Measurements from ENCODE around the gene CPNE4. TPM values are rescaled to one million over a fixed set of nuclear protein-coding genes. Genes with fewer than 3 reads are reported as not detected.

The CPNE4 gene
- total and polyA plus RNA-seq, 10 donors, result 0.03 to 3.1 (median 0.91) TPM; not detected in 2

DNA sequence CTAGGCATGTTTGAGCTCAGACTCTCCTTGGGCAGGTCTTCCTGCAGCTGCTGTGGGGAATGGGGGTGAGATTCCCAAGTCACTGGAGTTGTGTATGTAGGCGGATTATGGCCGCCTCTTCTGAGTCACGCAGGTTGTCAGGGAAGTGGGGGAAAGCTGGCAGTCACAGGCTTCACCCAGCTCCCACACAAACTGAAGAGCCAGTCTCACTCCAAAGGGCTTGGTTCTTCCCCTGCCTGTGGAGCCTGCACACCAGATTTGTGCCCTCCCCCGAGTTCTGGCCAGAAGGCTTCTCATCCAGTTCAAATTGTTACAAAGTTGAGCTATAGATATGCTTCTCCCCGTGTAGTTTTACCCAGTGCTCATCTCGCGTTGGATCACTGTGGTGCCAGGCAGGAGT is 53.5 kb downstream of the CPNE4 start:
- TF ChIP-seq POLR2AphosphoS5 (IDR thresholded peaks at IDR 0.05), result no peak
- TF ChIP-seq POLR2A (IDR thresholded peaks at IDR 0.05), result no peak
- TF ChIP-seq, protein P1, sequence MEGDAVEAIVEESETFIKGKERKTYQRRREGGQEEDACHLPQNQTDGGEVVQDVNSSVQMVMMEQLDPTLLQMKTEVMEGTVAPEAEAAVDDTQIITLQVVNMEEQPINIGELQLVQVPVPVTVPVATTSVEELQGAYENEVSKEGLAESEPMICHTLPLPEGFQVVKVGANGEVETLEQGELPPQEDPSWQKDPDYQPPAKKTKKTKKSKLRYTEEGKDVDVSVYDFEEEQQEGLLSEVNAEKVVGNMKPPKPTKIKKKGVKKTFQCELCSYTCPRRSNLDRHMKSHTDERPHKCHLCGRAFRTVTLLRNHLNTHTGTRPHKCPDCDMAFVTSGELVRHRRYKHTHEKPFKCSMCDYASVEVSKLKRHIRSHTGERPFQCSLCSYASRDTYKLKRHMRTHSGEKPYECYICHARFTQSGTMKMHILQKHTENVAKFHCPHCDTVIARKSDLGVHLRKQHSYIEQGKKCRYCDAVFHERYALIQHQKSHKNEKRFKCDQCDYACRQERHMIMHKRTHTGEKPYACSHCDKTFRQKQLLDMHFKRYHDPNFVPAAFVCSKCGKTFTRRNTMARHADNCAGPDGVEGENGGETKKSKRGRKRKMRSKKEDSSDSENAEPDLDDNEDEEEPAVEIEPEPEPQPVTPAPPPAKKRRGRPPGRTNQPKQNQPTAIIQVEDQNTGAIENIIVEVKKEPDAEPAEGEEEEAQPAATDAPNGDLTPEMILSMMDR (IDR thresholded peaks at IDR 0.05 in 8 of 11, conservative IDR thresholded peaks at IDR 0.05 in 3 of 11), result no peak
- 82 to 90% (median 85%) methylated on average over 4 to 7 of the region's 7 CpGs for WGBS, 5 donors
- no peak for DNase-seq
- H3K4me3 ChIP-seq, result no peak overlapping the region
- no peaks in the 10 kb centered on the region for H3K4me1 ChIP-seq
- no peaks in the 10 kb centered on the region for H3K27me3 ChIP-seq (replicated peaks in 1 of 7)
- H3K36me3 ChIP-seq, result no peaks in the 10 kb centered on the region
- peaks cover 0 to 20% (median 8%) of the 10 kb centered on the region in 8 donors for H3K9me3 ChIP-seq
- intact Hi-C loops (cut with DNase I; ENCODE audit: low total_unique reads), result no loop called here
- H3K27ac ChIP-seq, result no peak overlapping the region

DNA sequence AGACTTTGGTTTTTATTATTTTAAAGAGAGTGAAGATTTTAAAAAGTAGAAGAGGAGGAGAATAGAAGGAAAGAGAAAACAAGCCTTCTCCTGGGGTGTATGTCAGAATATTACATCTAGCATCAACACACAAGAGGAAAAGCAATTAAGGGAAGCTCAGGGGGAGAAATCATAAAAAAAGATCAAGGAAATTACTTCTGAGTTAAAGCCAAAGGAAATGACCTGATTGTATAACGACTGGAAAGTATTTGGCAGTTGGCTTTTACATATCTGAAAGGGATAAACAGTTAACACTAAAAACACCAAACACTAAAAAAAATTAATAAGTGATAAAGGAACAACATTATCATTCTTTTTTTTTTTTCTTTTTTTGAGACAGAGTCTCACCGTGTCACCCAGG is 58.4 kb downstream of the CPNE4 start:
- intact Hi-C loops (cut with DNase I; ENCODE audit: low total_unique reads), result no loop called here
- TF ChIP-seq POLR2AphosphoS5 (IDR thresholded peaks at IDR 0.05) (no peak), POLR2A (IDR thresholded peaks at IDR 0.05) (no peak)
- TF ChIP-seq, protein P1 (IDR thresholded peaks at IDR 0.05 in 8 of 11, conservative IDR thresholded peaks at IDR 0.05 in 3 of 11), result no peak
- Histone ChIP-seq H3K36me3 (no peaks in the 10 kb centered on the region), H3K4me3 (no peak overlapping the region), H3K9me3 (peaks cover 0 to 20% (median 8%) of the 10 kb centered on the region in 8 donors), H3K27me3 (replicated peaks in 1 of 7) (no peaks in the 10 kb centered on the region), H3K4me1 (no peaks in the 10 kb centered on the region), H3K27ac (no peak overlapping the region)
- DNase-seq, result no peak
- 35 to 48% (median 45%) methylated on average over 2 of the region's 2 CpGs for WGBS, 5 donors

DNA sequence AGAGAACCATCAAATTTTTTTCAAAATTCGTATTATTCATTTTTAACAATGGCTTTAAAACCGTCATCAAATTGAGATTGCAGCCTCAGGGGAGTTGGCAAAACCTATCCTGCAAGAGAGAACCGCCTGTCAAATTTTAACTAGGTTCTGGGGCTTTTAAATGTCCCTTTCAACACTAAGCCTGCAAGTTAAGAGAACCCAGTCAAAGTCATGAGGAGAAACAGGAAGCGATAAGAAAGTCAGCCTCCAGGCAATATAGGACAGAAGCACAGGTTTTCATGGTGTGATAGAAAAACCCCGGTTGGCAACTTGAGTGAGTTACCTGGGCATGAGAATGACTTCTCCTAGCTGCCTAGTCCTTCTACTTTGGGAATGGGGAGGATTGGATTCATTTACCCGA is 59.8 kb downstream of the CPNE4 start:
- no peak overlapping the region for H3K27ac ChIP-seq
- H3K27me3 ChIP-seq (replicated peaks in 1 of 7), result no peaks in the 10 kb centered on the region
- WGBS, 5 donors, result 80 to 87% (median 81%) methylated on average over 6 of the region's 6 CpGs
- peaks cover 0 to 13% (median 5%) of the 10 kb centered on the region in 8 donors for H3K9me3 ChIP-seq
- DNase-seq, result no peak
- intact Hi-C loops (cut with DNase I; ENCODE audit: low total_unique reads), result no loop called here
- no peak overlapping the region for H3K4me3 ChIP-seq
- H3K36me3 ChIP-seq, result no peaks in the 10 kb centered on the region
- TF ChIP-seq POLR2AphosphoS5 (IDR thresholded peaks at IDR 0.05) (no peak), POLR2A (IDR thresholded peaks at IDR 0.05) (no peak)
- TF ChIP-seq, protein P1 (IDR thresholded peaks at IDR 0.05 in 8 of 11, conservative IDR thresholded peaks at IDR 0.05 in 3 of 11), result no peak
- H3K4me1 ChIP-seq, result no peaks in the 10 kb centered on the region

DNA sequence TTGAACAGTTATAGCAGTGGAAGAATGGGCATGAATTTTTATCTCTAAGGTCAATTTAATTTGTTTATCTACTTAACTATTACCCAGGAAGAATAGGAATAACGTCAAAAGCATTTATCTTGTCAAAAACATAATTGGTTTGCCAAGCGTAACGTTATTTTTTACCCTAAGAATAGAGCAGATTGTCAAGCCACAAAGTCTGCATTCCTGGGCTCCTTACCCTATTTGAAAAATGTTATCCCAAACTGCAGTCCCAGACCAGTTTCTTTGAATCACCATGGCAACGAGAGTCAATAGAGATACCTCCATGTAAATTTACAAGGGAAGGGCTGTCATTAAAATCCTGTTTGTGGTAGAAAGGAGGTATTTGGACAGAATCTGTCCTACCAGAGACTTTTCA is 61.1 kb downstream of the CPNE4 start:
- TF ChIP-seq, protein P1 (IDR thresholded peaks at IDR 0.05 in 8 of 11, conservative IDR thresholded peaks at IDR 0.05 in 3 of 11), result no peak
- TF ChIP-seq POLR2AphosphoS5 (IDR thresholded peaks at IDR 0.05), result no peak
- TF ChIP-seq POLR2A (IDR thresholded peaks at IDR 0.05), result no peak
- no peak overlapping the region for H3K4me3 ChIP-seq
- 49 to 67% (median 60%) methylated on average over 4 of the region's 4 CpGs for WGBS, 5 donors
- DNase-seq, result no peak
- H3K9me3 ChIP-seq, result peaks cover 0 to 4% (median 0%) of the 10 kb centered on the region in 8 donors
- H3K4me1 ChIP-seq, result no peaks in the 10 kb centered on the region
- H3K27ac ChIP-seq, result no peak overlapping the region
- intact Hi-C loops (cut with DNase I; ENCODE audit: low total_unique reads), result no loop called here
- H3K36me3 ChIP-seq, result no peaks in the 10 kb centered on the region
- H3K27me3 ChIP-seq (replicated peaks in 1 of 7), result no peaks in the 10 kb centered on the region
